HepG2 (cell line): ENCODE data around the gene FXYD6. TPM values are rescaled to one million over a fixed set of nuclear protein-coding genes. Genes with fewer than 3 reads are reported as not detected.

Experiments
- ATAC-seq: fragments of 200-7000 bp; cut with Tn5 transposase; 3 replicates; pipeline ENCODE4 v1.9.1; 2020; ENCODE audit warnings: mild to moderate bottlenecking, moderate library complexity
- BruUV-seq: library from RNA; stranded (reverse); fragments of 400-500 nt; replicated peaks from 2 replicates; lab custom pipeline; 2021; lab: Mats Ljungman, UMichigan
- CTCF ChIA-PET: fragments of 300-600 bp; formaldehyde crosslinking; extraction: SDS; loops from one replicate; lab custom pipeline; 2021; ENCODE audit warnings: low total read pairs, inconsistent platforms, low intra/inter-chr PET ratio; lab: Yijun Ruan, JAX
- POLR2A ChIA-PET: fragments of 350-600 bp; sonication (Branson Sonifier 250); formaldehyde crosslinking; loops from one replicate; lab custom pipeline; 2020; ENCODE audit warnings: antibody characterized with exemption, inconsistent platforms; lab: Yijun Ruan, JAX
- DNase-seq: peaks from one replicate; pipeline ENCODE4 v3.0.0-alpha.2; 2015; ENCODE audit warnings: low spot score
- FAIRE-seq: peaks from 3 replicates; lab custom pipeline; 2011; peaks lifted over from hg19 to GRCh38; lab: Jason Lieb, UNC
- H2AFZ ChIP-seq: one replicate; pipeline ENCODE4 v1.6.1; 2011; ENCODE audit warnings: low read length, inconsistent platforms
- H3K27ac ChIP-seq: fragments of 300-600 bp; 3 replicates; pipeline ENCODE4 v1.8.0; 2011; ENCODE audit warnings: mixed run types, mild to moderate bottlenecking, mixed read lengths, low read length, inconsistent platforms; ENCODE audit not compliant: insufficient read depth; ENCODE audit errors: extremely low read length
- H3K27me3 ChIP-seq, 2 experiments: fragments of 200-600 bp in 1 of 2; 2 replicates in 1 of 2; 3 replicates in 1 of 2; pipeline versions ENCODE4 v1.6.0 to v1.8.0; 2011; ENCODE audit warnings: low read length in 2 of 2, mild to moderate bottlenecking in 2 of 2, moderate library complexity in 2 of 2, inconsistent platforms in 1 of 2; ENCODE audit not compliant: insufficient read depth in 2 of 2, control insufficient read depth in 1 of 2
- H3K36me3 ChIP-seq, 2 experiments: fragments of 200-600 bp in 1 of 2; replicated peaks in 1 of 2; 2 replicates in 1 of 2; 3 replicates in 1 of 2; pipeline versions ENCODE4 v1.5.1 to v1.8.0; 2011; ENCODE audit warnings: low read length in 2 of 2, inconsistent platforms in 1 of 2; ENCODE audit not compliant: insufficient read depth in 2 of 2, control insufficient read depth in 1 of 2
- H3K4me1 ChIP-seq: 2 replicates; pipeline ENCODE4 v1.5.1; 2012; ENCODE audit warnings: low read length, inconsistent platforms; ENCODE audit not compliant: insufficient read depth
- H3K4me2 ChIP-seq: 2 replicates; pipeline ENCODE4 v1.6.0; 2011; ENCODE audit warnings: low read depth, low read length, inconsistent platforms
- H3K4me3 ChIP-seq, 3 experiments: fragments of 200-600 bp in 1 of 3; sonication (generic), shearing (Covaris generic) in 1 of 3; replicated peaks in 1 of 3; 2 replicates each; pipeline ENCODE4 v1.5.1; 2011 to 2016; ENCODE audit warnings: low read length in 3 of 3, inconsistent platforms in 2 of 3, low read depth in 2 of 3, mild to moderate bottlenecking in 2 of 3, control low read depth in 1 of 3, mixed read lengths in 1 of 3; ENCODE audit not compliant: insufficient read depth in 1 of 3
- H3K79me2 ChIP-seq: one replicate; pipeline ENCODE4 v1.6.1; 2011; ENCODE audit warnings: low read length, inconsistent platforms; ENCODE audit not compliant: insufficient read depth
- H3K9ac ChIP-seq: 2 replicates; pipeline ENCODE4 v1.6.0; 2011; ENCODE audit warnings: mild to moderate bottlenecking, low read depth, low read length, inconsistent platforms; ENCODE audit not compliant: insufficient read depth
- H3K9me3 ChIP-seq: 2 replicates; pipeline ENCODE4 v1.5.1; 2012; ENCODE audit warnings: mild to moderate bottlenecking, low read length
- H4K20me1 ChIP-seq: 2 replicates; pipeline ENCODE4 v1.6.0; 2011; ENCODE audit warnings: inconsistent platforms, mild to moderate bottlenecking, low read length, moderate library complexity; ENCODE audit not compliant: insufficient read depth
- AKAP8 ChIP-seq: sonication (generic); formaldehyde crosslinking; IDR thresholded peaks from 2 replicates; pipeline ENCODE4 v1.5.1; 2020; ENCODE audit warnings: mild to moderate bottlenecking, missing genetic modification reagents
- ATF1 ChIP-seq: IDR thresholded peaks from 2 replicates; pipeline ENCODE4 v1.6.1; 2016; ENCODE audit warnings: mild to moderate bottlenecking, control low read depth
- CCAR2 ChIP-seq: fragments of 200-400 bp; formaldehyde crosslinking; optimal IDR thresholded peaks from 2 replicates; pipeline ENCODE3; 2018; ENCODE audit warnings: low read depth, mild to moderate bottlenecking, low read length, moderate library complexity
- MAF1 ChIP-seq: sonication (generic); formaldehyde crosslinking; IDR thresholded peaks from 2 replicates; pipeline ENCODE4 v1.5.0; 2020; ENCODE audit warnings: missing genetic modification reagents, borderline replicate concordance
- RCOR2 ChIP-seq: IDR thresholded peaks from 2 replicates; pipeline ENCODE4 v1.6.1; 2016; ENCODE audit warnings: missing biosample characterization, missing genetic modification reagents
- RFX1 ChIP-seq: fragments of 450-650 bp; IDR thresholded peaks from 2 replicates; pipeline ENCODE4 v1.6.1; 2017
- RFX5 ChIP-seq: IDR thresholded peaks from 2 replicates; pipeline ENCODE4 v1.6.1; 2011; ENCODE audit warnings: low read depth, low read length, improper control_type of control experiment
- SP1 ChIP-seq, 2 experiments: fragments of 450-650 bp in 1 of 2; sonication (generic) in 1 of 2; formaldehyde crosslinking in 1 of 2; IDR thresholded peaks; 2 replicates each; pipeline versions ENCODE4 v1.4.0 to v1.6.1; 2016 to 2020; ENCODE audit warnings: missing genetic modification reagents in 1 of 2
- TAF1 ChIP-seq: sonication (generic); formaldehyde crosslinking; IDR thresholded peaks from 2 replicates; pipeline ENCODE4 v1.4.0; 2020; ENCODE audit warnings: missing genetic modification reagents
- XBP1 ChIP-seq: sonication (generic); formaldehyde crosslinking; IDR thresholded peaks from 2 replicates; pipeline ENCODE4 v1.5.0; 2020; ENCODE audit warnings: missing genetic modification reagents
- YY1 ChIP-seq: IDR thresholded peaks from 2 replicates; pipeline ENCODE4 v1.6.1; 2011; ENCODE audit warnings: low read length, low read depth, moderate library complexity, mild to moderate bottlenecking; ENCODE audit not compliant: insufficient read depth, insufficient replicate concordance
- ZNF362 ChIP-seq: sonication (generic); formaldehyde crosslinking; IDR thresholded peaks from 2 replicates; pipeline ENCODE4 v1.4.0; 2020; ENCODE audit warnings: missing genetic modification reagents, mild to moderate bottlenecking, borderline replicate concordance
- ZNF644 ChIP-seq: IDR thresholded peaks from 2 replicates; pipeline ENCODE4 v1.6.1; 2016; ENCODE audit warnings: low read depth
- ZNF841 ChIP-seq: sonication (generic); formaldehyde crosslinking; IDR thresholded peaks from 2 replicates; pipeline ENCODE4 v1.8.1; 2023; ENCODE audit warnings: missing genetic modification reagents, borderline replicate concordance
- ZSCAN9 ChIP-seq: IDR thresholded peaks from 2 replicates; pipeline ENCODE4 v1.6.1; 2016; ENCODE audit warnings: borderline replicate concordance
- WGBS: methylation state at CpG from one replicate; pipeline ENCODE4 v1.1.6; 2017; ENCODE audit warnings: low lambda C conversion rate; 5-methylcytosine and 5-hydroxymethylcytosine counted together
- in situ Hi-C: cut with HindIII; loops from 2 replicates; pipeline ENCODE4 v1.10.0; 2017; ENCODE audit warnings: low pct_unique_long_range_greater_than_20kb; ENCODE audit not compliant: extremely low pct_ligation_motif_present
- intact Hi-C: fragments of 100-400 bp; cut with micrococcal nuclease; formaldehyde crosslinking; loops from one replicate; pipeline ENCODE4 v1.10.0; 2022; ENCODE audit not compliant: unreplicated experiment
- polyA plus RNA-seq, 8 experiments: library from polyadenylated mRNA; depleted of rRNA in 3 of 8; stranded (reverse) in 7 of 8; unstranded in 1 of 8; fragments of >200 nt; fragmentation: Illumina TruSeq in 4 of 8; extraction: Trizol in 4 of 8; gene quantifications; 2 replicates each; pipeline versions ENCODE4 v1.2.1 to v1.2.3, GENCODE V29; 2011 to 2016; ENCODE audit warnings: low read depth in 4 of 8, missing spikeins in 1 of 8, mixed read lengths in 1 of 8; ENCODE audit not compliant: insufficient read depth in 1 of 8
- total RNA-seq, 5 experiments: library from RNA; depleted of rRNA; stranded (reverse); fragments of >200 nt; fragmentation: Illumina TruSeq; extraction: Trizol; gene quantifications; 2 replicates each; pipeline ENCODE4 v1.2.3, GENCODE V29; 2016; ENCODE audit warnings: low read depth in 1 of 5
- TF ChIP-seq, protein P1 (sequence below): sonication (generic); formaldehyde crosslinking; IDR thresholded peaks from 2 replicates; pipeline ENCODE4 v1.5.1; 2020; ENCODE audit warnings: missing genetic modification reagents, mild to moderate bottlenecking, borderline replicate concordance

Gene FXYD6
- total and polyA plus RNA-seq, 2 of the 13 experiments (the other 11 are each of a cell fraction or from before 2014, with no cell fraction given), result not detected

GRCh38 chr11:117916956-117917355 lies 40.5 kb upstream of the FXYD6 start:
- POLR2A ChIA-PET, result no interaction called here
- FAIRE-seq (no peak), DNase-seq (no peak), ATAC-seq (no peak)
- WGBS, result 31% methylated on average over 9 of the region's 11 CpGs
- CTCF ChIA-PET, result no interaction called here
- Histone ChIP-seq H3K4me3 (no peak overlapping the region), H3K79me2 (no peaks in the 10 kb centered on the region), H3K4me2 (no peak overlapping the region), H3K27ac (no peak overlapping the region), H3K9ac (no peak overlapping the region), H4K20me1 (no peaks in the 10 kb centered on the region), H2AFZ (no peak overlapping the region), H3K36me3 (no peaks in the 10 kb centered on the region), H3K27me3 (peaks cover 4 to 67% of the 10 kb centered on the region in 2 experiments; a peak in 4 of 5 replicates), H3K9me3 (no peaks in the 10 kb centered on the region), H3K4me1 (no peaks in the 10 kb centered on the region)
- intact Hi-C loops, result no loop called here
- TF ChIP-seq XBP1 (CRISPR knock-in tag) (no peak), MAF1 (CRISPR knock-in tag) (no peak), AKAP8 (CRISPR knock-in tag) (no peak)
- TF ChIP-seq, protein P1, sequence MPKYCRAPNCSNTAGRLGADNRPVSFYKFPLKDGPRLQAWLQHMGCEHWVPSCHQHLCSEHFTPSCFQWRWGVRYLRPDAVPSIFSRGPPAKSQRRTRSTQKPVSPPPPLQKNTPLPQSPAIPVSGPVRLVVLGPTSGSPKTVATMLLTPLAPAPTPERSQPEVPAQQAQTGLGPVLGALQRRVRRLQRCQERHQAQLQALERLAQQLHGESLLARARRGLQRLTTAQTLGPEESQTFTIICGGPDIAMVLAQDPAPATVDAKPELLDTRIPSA (CRISPR knock-in tag), result no peak
- BruUV-seq, result no TSS peak
- in situ Hi-C loops, result no loop called here

- Histone ChIP-seq H2AFZ (no peak overlapping the region), H3K4me2 (no peak overlapping the region), H3K4me1 (no peaks in the 10 kb centered on the region), H3K27ac (no peak overlapping the region), H4K20me1 (no peaks in the 10 kb centered on the region), H3K9me3 (no peaks in the 10 kb centered on the region), H3K4me3 (no peak overlapping the region), H3K9ac (no peak overlapping the region), H3K27me3 (peaks cover 3 to 75% of the 10 kb centered on the region in 2 experiments; a peak in 4 of 5 replicates), H3K79me2 (no peaks in the 10 kb centered on the region), H3K36me3 (no peaks in the 10 kb centered on the region)
- ChIA-PET POLR2A (no interaction called here), CTCF (no interaction called here)
- DNase-seq (no peak), FAIRE-seq (no peak), ATAC-seq (no peak)
- intact Hi-C loops, result no loop called here
- no TSS peak for BruUV-seq
- in situ Hi-C loops, result no loop called here
- WGBS, result 0% methylated on average over 2 of the region's 9 CpGs
- TF ChIP-seq YY1 (no peak), ZNF362 (CRISPR knock-in tag) (no peak), RFX5 (no peak), ZNF644 (CRISPR knock-in tag) (no peak), CCAR2 (no peak), SP1 (IDR thresholded peaks at IDR 0.05) (no peak), SP1 (CRISPR knock-in tag; IDR thresholded peaks at IDR 0.05) (no peak), RFX1 (no peak), ATF1 (CRISPR knock-in tag) (no peak), ZNF841 (CRISPR knock-in tag) (no peak), TAF1 (CRISPR knock-in tag) (no peak), RCOR2 (no peak), ZSCAN9 (CRISPR knock-in tag) (no peak)
Measured at GRCh38 chr11:117915672-117916235, 39.3 kb upstream of the FXYD6 start.
